ENCODE data around the gene SYT15B.
A peak's percentile ranks its signal among the peaks of the same experiment; 100 is the strongest.
"Not testable (repeated sequence)": the region's sequence is repeated elsewhere in the genome, so short reads cannot be mapped to it uniquely, and the experiment has no call there.

Gene SYT15B

GRCh38 chr10:47762674-47763553 is 478 bp downstream of the SYT15B start:
- H3K18ac ChIP-seq (ENCODE audit: low read depth in 1 of 2, low read length in 2 of 2); H3K27ac ChIP-seq (ENCODE audit: low read length, poor library complexity, severe bottlenecking); DNase-seq; H2BK5ac ChIP-seq (ENCODE audit: low read depth, low read length, poor library complexity, severe bottlenecking); H2BK15ac ChIP-seq (ENCODE audit: low read depth, poor library complexity, severe bottlenecking); H3K4me1 ChIP-seq (ENCODE audit: control insufficient read depth, insufficient read depth, low read depth, low read length); H2BK120ac ChIP-seq (ENCODE audit: low read depth, low read length); H3K4ac ChIP-seq (ENCODE audit: low read depth in 1 of 2, low read length in 2 of 2); H3K4me3 ChIP-seq (ENCODE audit: insufficient read depth in 1 of 2, low read depth in 1 of 2, low read length in 2 of 2); H3K23ac ChIP-seq (ENCODE audit: low read length in 2 of 2); H4K91ac ChIP-seq (ENCODE audit: low read length); H3K36me3 ChIP-seq (ENCODE audit: control insufficient read depth in 1 of 2, insufficient read depth in 2 of 2, low read depth in 1 of 2, low read length in 2 of 2); H3K9me3 ChIP-seq (ENCODE audit: control insufficient read depth, low read length); H4K8ac ChIP-seq (ENCODE audit: low read length); H3K27me3 ChIP-seq (ENCODE audit: control insufficient read depth in 1 of 2, insufficient read depth in 1 of 2, low read length in 2 of 2); H2AK5ac ChIP-seq (ENCODE audit: low read length, severe bottlenecking); H2BK12ac ChIP-seq (ENCODE audit: low read length in 2 of 2); H3K9ac ChIP-seq (ENCODE audit: low read length); H3K79me1 ChIP-seq (replicated peaks; ENCODE audit: low read length, poor library complexity, severe bottlenecking); H2AFZ ChIP-seq (ENCODE audit: low read depth, low read length); H3K14ac ChIP-seq (ENCODE audit: low read length in 2 of 2): not testable (repeated sequence)
- H3K4me2 ChIP-seq (ENCODE audit: low read length, poor library complexity, severe bottlenecking): peak overlapping the region; percentile 31
- WGBS: 2% methylated on average over 13 of the region's 80 CpGs

GRCh38 chr10:47758855-47759254 is 4.5 kb downstream of the SYT15B start:
- not testable (repeated sequence) for H2BK12ac ChIP-seq (ENCODE audit: low read length in 2 of 2); H2BK15ac ChIP-seq (ENCODE audit: low read depth, poor library complexity, severe bottlenecking); H2BK120ac ChIP-seq (ENCODE audit: low read depth, low read length); H3K9me3 ChIP-seq (ENCODE audit: control insufficient read depth, low read length); H3K79me1 ChIP-seq (replicated peaks; ENCODE audit: low read length, poor library complexity, severe bottlenecking); H3K18ac ChIP-seq (ENCODE audit: low read depth in 1 of 2, low read length in 2 of 2); H3K14ac ChIP-seq (ENCODE audit: low read length in 2 of 2); H3K9ac ChIP-seq (ENCODE audit: low read length); H3K4me2 ChIP-seq (ENCODE audit: low read length, poor library complexity, severe bottlenecking); H3K23ac ChIP-seq (ENCODE audit: low read length in 2 of 2); H4K8ac ChIP-seq (ENCODE audit: low read length); H2BK5ac ChIP-seq (ENCODE audit: low read depth, low read length, poor library complexity, severe bottlenecking); H3K36me3 ChIP-seq (ENCODE audit: control insufficient read depth in 1 of 2, insufficient read depth in 2 of 2, low read depth in 1 of 2, low read length in 2 of 2); H3K27ac ChIP-seq (ENCODE audit: low read length, poor library complexity, severe bottlenecking); H4K91ac ChIP-seq (ENCODE audit: low read length); H2AK5ac ChIP-seq (ENCODE audit: low read length, severe bottlenecking); H3K4me3 ChIP-seq (ENCODE audit: insufficient read depth in 1 of 2, low read depth in 1 of 2, low read length in 2 of 2); H3K4me1 ChIP-seq (ENCODE audit: control insufficient read depth, insufficient read depth, low read depth, low read length); DNase-seq; H3K27me3 ChIP-seq (ENCODE audit: control insufficient read depth in 1 of 2, insufficient read depth in 1 of 2, low read length in 2 of 2); H3K4ac ChIP-seq (ENCODE audit: low read depth in 1 of 2, low read length in 2 of 2); H2AFZ ChIP-seq (ENCODE audit: low read depth, low read length)
- no CpG with 5 or more reads among the region's 11 CpGs for WGBS

- H3K79me1 ChIP-seq (replicated peaks; ENCODE audit: low read length, poor library complexity, severe bottlenecking): not testable (repeated sequence)
These were observed 7.2 kb downstream of the SYT15B start for GRCh38 chr10:47756169-47756568.

GRCh38 chr10:47753871-47754270 is 9.5 kb downstream of the SYT15B start:
- not testable (repeated sequence) for H3K27ac ChIP-seq (ENCODE audit: low read length, poor library complexity, severe bottlenecking); H3K23ac ChIP-seq (ENCODE audit: low read length in 2 of 2); H2BK120ac ChIP-seq (ENCODE audit: low read depth, low read length); H2BK15ac ChIP-seq (ENCODE audit: low read depth, poor library complexity, severe bottlenecking); H3K4me3 ChIP-seq (ENCODE audit: insufficient read depth in 1 of 2, low read depth in 1 of 2, low read length in 2 of 2); H3K27me3 ChIP-seq (ENCODE audit: control insufficient read depth in 1 of 2, insufficient read depth in 1 of 2, low read length in 2 of 2); H2AK5ac ChIP-seq (ENCODE audit: low read length, severe bottlenecking); H3K36me3 ChIP-seq (ENCODE audit: control insufficient read depth in 1 of 2, insufficient read depth in 2 of 2, low read depth in 1 of 2, low read length in 2 of 2); H3K4me1 ChIP-seq (ENCODE audit: control insufficient read depth, insufficient read depth, low read depth, low read length); H3K18ac ChIP-seq (ENCODE audit: low read depth in 1 of 2, low read length in 2 of 2); H3K9ac ChIP-seq (ENCODE audit: low read length); H3K4ac ChIP-seq (ENCODE audit: low read depth in 1 of 2, low read length in 2 of 2); H3K14ac ChIP-seq (ENCODE audit: low read length in 2 of 2); H4K8ac ChIP-seq (ENCODE audit: low read length); H3K79me1 ChIP-seq (replicated peaks; ENCODE audit: low read length, poor library complexity, severe bottlenecking); H2AFZ ChIP-seq (ENCODE audit: low read depth, low read length); H2BK5ac ChIP-seq (ENCODE audit: low read depth, low read length, poor library complexity, severe bottlenecking); DNase-seq; H4K91ac ChIP-seq (ENCODE audit: low read length); H3K9me3 ChIP-seq (ENCODE audit: control insufficient read depth, low read length); H2BK12ac ChIP-seq (ENCODE audit: low read length in 2 of 2); H3K4me2 ChIP-seq (ENCODE audit: low read length, poor library complexity, severe bottlenecking)
- WGBS: no CpG with 5 or more reads among the region's 24 CpGs

More at GRCh38 chr10:47756169-47756568, 7.2 kb downstream of the SYT15B start:
- H2BK12ac ChIP-seq (ENCODE audit: low read length in 2 of 2); H2AFZ ChIP-seq (ENCODE audit: low read depth, low read length); H2BK15ac ChIP-seq (ENCODE audit: low read depth, poor library complexity, severe bottlenecking); H3K9ac ChIP-seq (ENCODE audit: low read length); H3K4me1 ChIP-seq (ENCODE audit: control insufficient read depth, insufficient read depth, low read depth, low read length); H3K4ac ChIP-seq (ENCODE audit: low read depth in 1 of 2, low read length in 2 of 2); DNase-seq; H3K9me3 ChIP-seq (ENCODE audit: control insufficient read depth, low read length); H3K23ac ChIP-seq (ENCODE audit: low read length in 2 of 2); H3K18ac ChIP-seq (ENCODE audit: low read depth in 1 of 2, low read length in 2 of 2); H2AK5ac ChIP-seq (ENCODE audit: low read length, severe bottlenecking); H3K4me2 ChIP-seq (ENCODE audit: low read length, poor library complexity, severe bottlenecking); H2BK120ac ChIP-seq (ENCODE audit: low read depth, low read length); H3K36me3 ChIP-seq (ENCODE audit: control insufficient read depth in 1 of 2, insufficient read depth in 2 of 2, low read depth in 1 of 2, low read length in 2 of 2); H4K91ac ChIP-seq (ENCODE audit: low read length); H3K27me3 ChIP-seq (ENCODE audit: control insufficient read depth in 1 of 2, insufficient read depth in 1 of 2, low read length in 2 of 2); H2BK5ac ChIP-seq (ENCODE audit: low read depth, low read length, poor library complexity, severe bottlenecking); H3K14ac ChIP-seq (ENCODE audit: low read length in 2 of 2); H3K27ac ChIP-seq (ENCODE audit: low read length, poor library complexity, severe bottlenecking); H3K4me3 ChIP-seq (ENCODE audit: insufficient read depth in 1 of 2, low read depth in 1 of 2, low read length in 2 of 2); H4K8ac ChIP-seq (ENCODE audit: low read length): not testable (repeated sequence)
- WGBS: no CpG with 5 or more reads among the region's 13 CpGs
